Measurements from ENCODE around the gene CNOT6. TPM values are rescaled to one million over a fixed set of nuclear protein-coding genes. Genes with fewer than 3 reads are reported as not detected.
"Not testable (repeated sequence)": the region's sequence is repeated elsewhere in the genome, so short reads cannot be mapped to it uniquely, and the experiment has no call there.

CNOT6 gene
- total RNA-seq, 1 donor from 2014 or later: 38.6 TPM

DNA sequence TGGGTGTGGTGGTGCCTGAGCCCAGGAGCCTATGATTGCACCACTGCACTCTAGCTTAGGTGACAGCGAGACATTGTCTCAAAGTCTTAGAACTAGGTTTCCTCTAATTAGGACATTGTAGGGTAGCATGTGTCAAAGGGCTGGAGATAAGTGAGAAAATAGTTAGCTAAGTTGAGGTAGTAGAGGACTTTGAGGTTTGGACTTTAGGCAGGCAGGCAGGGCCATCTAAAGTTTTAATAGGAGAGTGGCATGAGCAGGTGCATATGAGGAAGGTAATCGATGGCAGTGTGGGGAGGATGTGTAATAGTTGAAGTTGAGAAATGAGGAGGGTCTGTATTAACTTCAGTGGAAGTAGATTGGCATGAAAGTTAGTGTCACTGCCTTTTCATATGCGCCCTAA is 21.1 kb downstream of the CNOT6 start:
- intact Hi-C loops (cut with micrococcal nuclease): no loop called here

- intact Hi-C loops (cut with micrococcal nuclease): not testable (repeated sequence)
Measured at GRCh38 chr5:180515974-180516373, 21.8 kb downstream of the CNOT6 start.

DNA sequence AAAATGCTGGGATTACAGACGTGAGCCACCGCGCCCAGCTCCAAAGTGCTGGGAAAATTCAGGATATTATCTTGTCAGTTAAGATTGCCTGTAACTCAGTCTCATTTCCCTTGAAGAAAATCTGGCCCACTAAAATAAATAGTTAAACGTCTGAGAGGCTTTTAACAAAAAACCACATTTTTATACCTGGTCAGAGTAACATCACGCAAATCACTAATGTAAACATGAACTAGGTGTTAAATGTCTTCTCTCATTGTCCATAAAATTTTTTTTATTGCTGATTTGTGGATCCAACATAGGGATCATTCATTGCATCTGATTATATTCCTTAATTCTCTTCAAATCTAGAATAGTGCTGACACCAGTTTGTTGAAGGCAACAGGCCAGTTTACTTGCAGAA is 22.3 kb downstream of the CNOT6 start:
- intact Hi-C loops (cut with micrococcal nuclease): no loop called here

DNA sequence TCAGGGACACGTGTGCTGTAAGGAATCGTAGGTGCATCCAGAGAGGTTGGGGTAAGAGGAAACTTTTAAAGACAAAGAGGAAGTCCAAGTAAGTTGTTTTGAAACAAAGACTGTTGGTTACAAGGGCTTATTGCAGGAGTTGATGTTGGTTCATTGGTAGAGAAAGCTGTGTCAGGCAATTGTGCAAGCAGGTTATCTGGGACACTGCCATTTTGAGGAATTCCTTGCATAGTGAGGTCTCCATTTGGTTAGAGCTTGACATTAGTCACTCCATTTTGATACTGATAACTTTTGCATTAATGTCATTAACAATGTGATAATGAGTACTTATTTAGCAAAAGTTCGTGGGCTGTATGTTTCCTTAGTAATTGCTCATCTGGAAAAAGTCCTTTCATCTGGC is 24.9 kb downstream of the CNOT6 start:
- intact Hi-C loops (cut with micrococcal nuclease): no loop called here

GRCh38 chr5:180521101-180521500 is 26.9 kb downstream of the CNOT6 start:
- intact Hi-C loops (cut with micrococcal nuclease): no loop called here

DNA sequence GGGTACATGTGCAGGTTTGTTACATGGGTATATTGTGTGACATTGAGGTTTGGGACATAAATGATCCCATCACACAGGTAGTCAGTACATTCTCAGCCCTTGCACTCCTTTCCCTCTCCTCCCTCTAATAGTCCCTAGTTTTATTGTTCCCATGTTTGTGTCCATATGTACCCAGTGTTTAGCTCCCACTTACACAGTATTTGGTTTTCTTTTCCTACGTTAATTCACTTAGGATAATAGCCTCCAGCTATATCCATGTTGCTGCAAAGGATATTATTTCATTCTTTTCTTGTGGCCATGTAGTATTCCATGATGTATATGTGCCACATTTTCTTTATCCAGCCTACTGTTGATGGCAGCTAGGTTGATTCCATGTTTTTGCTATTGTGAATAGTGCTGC is 27.4 kb downstream of the CNOT6 start:
- intact Hi-C loops (cut with micrococcal nuclease): no loop called here

DNA sequence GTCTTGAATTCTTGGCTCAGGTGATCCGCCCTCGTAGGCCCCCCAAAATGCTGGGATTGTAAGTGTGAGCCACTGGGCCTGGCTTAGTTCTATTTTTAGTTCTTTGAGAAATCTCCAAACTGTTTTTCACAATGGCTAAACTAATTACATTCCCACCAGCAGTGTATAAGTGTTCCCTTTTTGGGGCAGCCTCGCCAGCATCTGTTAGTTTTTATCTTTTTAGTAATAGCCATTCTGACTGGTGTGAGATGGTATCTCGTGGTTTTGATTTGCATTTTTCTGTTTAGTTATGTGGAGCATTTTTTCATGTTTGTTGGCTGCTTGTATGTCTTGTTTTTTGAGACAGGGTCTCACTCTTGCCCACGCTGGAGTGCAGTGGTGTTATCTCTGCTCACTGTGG is 28.2 kb downstream of the CNOT6 start:
- intact Hi-C loops (cut with micrococcal nuclease): no loop called here

- intact Hi-C loops (cut with micrococcal nuclease): loop anchor here (1.0 kb wide), 1 partner anchor 82 kb away; no protein-coding TSS in a partner anchor
Measured at GRCh38 chr5:180523629-180524466, 29.7 kb downstream of the CNOT6 start.

DNA sequence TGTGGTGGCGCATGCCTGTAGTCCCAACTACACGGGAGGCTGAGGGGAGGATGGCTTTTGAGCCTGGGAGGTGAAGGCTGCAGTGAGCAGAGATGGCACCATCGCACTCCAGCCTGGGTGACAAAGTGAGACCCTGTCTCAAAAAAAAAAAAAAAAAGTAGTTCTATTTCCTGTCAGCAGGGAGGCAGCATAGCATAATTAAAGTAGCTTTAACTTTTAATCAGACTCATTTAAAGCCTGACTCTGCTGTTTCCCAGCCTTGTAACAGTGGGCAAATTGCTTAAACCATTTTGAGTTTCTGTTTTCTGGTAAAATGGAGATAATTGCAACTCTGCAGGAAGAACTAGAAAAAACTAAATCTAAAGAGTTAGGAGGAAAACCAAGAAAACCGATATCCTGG is 31.2 kb downstream of the CNOT6 start:
- intact Hi-C loops (cut with micrococcal nuclease): no loop called here

DNA sequence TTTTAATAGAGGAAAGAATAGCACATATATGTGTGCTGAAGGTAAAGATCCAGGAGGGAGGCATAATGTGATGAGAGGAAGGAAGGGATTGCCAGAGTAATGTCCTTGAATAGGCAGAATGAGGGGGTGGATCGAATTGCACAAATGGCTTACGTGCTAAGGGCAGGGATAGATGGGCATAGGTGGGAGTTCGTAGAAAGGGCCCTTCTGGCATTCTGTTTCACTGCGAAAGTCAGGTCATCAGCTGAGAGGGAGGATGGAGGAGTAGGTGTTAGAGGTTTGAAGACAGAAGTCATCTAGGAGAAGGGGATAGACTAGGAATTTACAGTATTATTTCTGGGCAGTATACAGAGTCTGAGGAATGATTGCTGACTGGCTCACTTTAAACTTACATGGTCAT is 32.1 kb downstream of the CNOT6 start:
- intact Hi-C loops (cut with micrococcal nuclease): no loop called here

GRCh38 chr5:180527659-180528058 is 33.5 kb downstream of the CNOT6 start:
- intact Hi-C loops (cut with micrococcal nuclease): no loop called here

GRCh38 chr5:180531036-180531585 is 36.9 kb downstream of the CNOT6 start:
- intact Hi-C loops (cut with micrococcal nuclease): not testable (repeated sequence)

DNA sequence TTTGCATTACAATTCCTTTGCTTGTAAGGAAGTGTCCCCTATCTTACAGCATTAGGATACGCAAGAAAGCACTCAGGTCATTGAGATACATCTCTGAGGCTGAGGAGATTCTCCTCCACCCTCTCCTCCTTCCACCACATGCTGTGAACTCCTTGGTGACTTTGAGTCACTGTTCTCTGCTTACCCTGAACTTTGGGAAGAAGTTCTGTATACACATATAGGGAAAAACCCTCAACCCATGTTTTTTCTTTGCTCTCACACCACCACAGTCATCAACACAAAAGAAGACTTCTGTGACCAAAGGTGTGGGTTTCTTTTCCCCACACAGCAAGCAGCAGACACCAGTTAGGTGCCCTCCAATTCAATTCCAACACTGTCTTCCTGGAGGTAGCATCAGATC is 38.1 kb downstream of the CNOT6 start:
- intact Hi-C loops (cut with micrococcal nuclease): no loop called here

DNA sequence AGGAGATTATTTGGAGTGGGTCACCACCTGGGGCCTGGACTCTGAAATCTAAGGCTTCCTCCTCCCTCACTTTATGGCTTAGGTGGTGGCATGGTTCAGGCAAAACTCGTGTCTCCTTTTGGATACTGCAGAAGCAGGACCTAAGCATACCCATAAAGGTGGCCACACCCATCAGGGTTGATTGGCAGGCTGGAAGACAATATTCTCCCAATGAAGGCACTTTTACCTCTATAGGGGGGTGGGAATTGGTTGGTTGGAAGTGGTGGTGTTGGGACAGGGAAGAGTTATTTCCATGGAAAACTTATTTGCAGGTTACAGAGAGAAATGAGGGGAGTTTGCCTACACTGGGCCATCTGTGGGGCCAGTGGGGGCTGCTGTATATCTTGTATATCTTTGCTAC is 39.7 kb downstream of the CNOT6 start:
- intact Hi-C loops (cut with micrococcal nuclease): no loop called here

GRCh38 chr5:180535573-180535972 is 41.4 kb downstream of the CNOT6 start:
- intact Hi-C loops (cut with micrococcal nuclease): no loop called here

DNA sequence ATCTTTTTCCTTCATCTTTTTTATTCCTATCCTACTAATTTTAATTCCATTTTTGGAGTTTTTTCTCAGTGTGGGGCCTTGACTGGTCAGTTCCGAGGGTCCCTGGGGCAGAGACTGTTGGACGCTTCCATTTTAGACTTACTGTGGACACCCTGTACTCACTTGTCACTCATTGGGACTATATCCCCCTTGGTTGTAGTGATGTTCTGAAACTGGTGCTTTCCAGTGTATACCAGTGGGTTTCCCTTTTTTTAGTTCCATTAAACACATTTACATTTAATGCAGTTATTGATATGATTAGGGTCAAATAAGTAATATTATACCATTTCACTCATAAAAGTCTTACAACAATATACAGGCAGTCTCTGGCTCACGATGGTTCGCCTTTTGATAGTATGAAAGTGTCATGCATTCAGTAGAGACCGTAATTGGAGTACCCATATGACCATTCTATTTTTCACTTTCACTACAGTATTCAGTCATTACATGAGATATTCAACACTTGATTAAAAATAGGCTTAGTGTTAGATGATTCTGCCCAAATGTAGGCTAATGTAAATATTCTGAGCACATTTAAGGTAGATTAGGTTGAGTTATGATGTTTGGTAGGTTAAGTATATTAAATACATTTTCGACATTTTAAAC is 46.0 kb downstream of the CNOT6 start:
- intact Hi-C loops (cut with micrococcal nuclease): no loop called here

- intact Hi-C loops (cut with micrococcal nuclease): no loop called here
Measured at GRCh38 chr5:180541710-180542109, 47.5 kb downstream of the CNOT6 start.

GRCh38 chr5:180545248-180545647 is 51.1 kb downstream of the CNOT6 start:
- intact Hi-C loops (cut with micrococcal nuclease): no loop called here

GRCh38 chr5:180548563-180548962 is 54.4 kb downstream of the CNOT6 start:
- intact Hi-C loops (cut with micrococcal nuclease): no loop called here

DNA sequence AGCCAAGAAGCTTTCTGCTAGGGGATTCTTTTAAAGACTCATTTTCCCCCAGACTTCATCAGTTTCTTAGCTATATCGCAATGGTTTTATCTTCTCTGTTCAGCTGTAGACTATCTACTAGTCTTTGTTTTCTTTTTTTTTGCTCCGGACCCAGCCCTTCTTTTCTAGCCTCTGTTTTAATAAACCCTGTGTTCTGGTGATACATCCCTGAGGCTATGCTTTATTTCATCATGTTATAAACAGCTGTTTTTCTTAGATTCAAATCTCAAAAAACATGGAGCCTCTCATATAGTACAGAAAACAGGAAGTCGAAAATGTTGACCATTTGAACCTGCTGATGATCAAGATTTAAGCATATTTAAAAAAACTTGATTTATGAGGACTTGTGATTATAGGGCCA is 59.4 kb downstream of the CNOT6 start:
- intact Hi-C loops (cut with micrococcal nuclease): no loop called here

DNA sequence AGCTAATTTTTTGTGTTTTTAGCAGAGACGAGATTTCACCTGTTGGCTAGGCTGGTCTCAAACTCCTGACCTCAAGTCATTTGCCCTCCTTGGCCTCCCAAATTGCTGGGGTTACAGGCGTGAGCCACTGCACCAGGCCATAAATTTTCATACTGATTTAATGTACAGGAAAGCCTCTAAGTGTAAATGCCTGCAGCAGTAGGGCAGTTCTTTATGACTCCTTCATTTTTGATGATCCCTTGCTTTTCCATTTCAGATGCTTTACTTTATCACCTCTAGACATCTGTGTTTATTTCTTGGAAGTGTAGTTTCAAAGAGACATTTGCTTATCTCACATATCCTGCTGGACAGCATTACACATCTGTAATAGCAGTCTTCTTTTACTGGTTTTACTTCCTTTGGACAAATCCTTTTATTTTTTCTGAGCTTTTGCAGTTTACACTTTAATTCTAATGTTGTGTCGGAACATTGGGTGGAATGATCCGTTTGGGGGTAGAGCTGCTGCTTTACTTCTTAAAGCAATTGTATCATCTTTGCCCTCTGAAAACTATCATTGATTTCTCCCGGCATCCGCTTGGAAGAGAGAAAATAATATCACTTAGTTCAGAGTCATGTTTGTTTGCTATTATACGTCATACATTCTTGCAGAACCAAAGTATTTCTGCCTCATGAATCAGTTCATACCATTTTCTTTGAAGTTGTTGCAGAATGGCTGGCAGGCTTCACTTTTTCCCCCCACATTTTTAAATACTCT is 61.2 kb downstream of the CNOT6 start:
- intact Hi-C loops (cut with micrococcal nuclease): no loop called here

All from T-helper 1 cell treated with Interleukin-12 subunit alpha and Interleukin-12 subunit beta and Interleukin-4 antibody, amounts not matched to agents 30 ng/mL and 1 ng/mL, for 36 hours (primary cell).